Stimulated activated CD8-positive, alpha-beta memory T cell treated with anti-CD3 and anti-CD28 coated beads, Interleukin-15, amount 100 ng/mL, for 48 hours (primary cell): ENCODE data around the gene PTPRCAP.

Experiments used
- DNase-seq, 2 donors: peaks; one replicate each; pipeline ENCODE4 v3.0.0-alpha.2; 2020; ENCODE audit warnings: low read depth in 2 of 2

The PTPRCAP gene

GRCh38 chr11:67396587-67397389 lies 40.7 kb downstream of the PTPRCAP start:
- no peak for DNase-seq

GRCh38 chr11:67396259-67396581 lies 41.3 kb downstream of the PTPRCAP start:
- DNase-seq = no peak

DNA sequence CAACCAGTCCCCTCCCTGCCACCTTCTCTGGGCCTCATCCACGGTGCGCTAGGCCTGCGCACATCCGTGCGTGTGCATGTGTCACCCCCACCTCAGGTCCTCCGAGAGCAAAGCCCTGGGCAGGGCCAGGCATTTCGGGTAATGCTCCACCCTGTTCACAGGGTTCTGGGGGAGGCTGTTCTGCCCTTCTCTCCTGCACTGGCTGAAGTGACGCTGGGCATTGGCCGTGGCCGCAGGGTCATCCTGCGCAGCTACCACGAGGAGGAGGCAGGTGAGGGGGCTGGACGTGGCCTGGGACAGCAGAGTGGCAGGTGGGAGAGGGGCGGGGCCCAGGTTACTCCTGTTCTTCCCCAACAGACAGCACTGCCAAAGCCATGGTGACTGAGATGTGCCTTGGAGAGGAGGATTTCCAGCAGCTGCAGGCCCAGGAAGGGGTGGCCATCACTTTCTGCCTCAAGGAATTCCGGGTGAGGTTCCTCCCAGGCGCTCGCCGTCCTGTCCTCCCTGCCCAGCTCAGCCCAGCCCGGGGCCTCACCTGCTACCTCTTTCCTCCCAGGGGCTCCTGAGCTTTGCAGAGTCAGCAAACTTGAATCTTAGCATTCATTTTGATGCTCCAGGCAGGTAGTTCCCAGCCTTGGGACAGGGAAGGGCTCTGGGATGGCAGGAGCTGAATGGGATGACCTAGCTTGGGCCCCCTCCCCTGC lies 41.8 kb downstream of the PTPRCAP start:
- DNase-seq = no peak

GRCh38 chr11:67393990-67394389 lies 43.5 kb downstream of the PTPRCAP start:
- no peak for DNase-seq

- no peak for DNase-seq
Observed at GRCh38 chr11:67393437-67393836, 44.0 kb downstream of the PTPRCAP start.

- DNase-seq = no peak
Observed at GRCh38 chr11:67392183-67392715, 45.2 kb downstream of the PTPRCAP start.

DNA sequence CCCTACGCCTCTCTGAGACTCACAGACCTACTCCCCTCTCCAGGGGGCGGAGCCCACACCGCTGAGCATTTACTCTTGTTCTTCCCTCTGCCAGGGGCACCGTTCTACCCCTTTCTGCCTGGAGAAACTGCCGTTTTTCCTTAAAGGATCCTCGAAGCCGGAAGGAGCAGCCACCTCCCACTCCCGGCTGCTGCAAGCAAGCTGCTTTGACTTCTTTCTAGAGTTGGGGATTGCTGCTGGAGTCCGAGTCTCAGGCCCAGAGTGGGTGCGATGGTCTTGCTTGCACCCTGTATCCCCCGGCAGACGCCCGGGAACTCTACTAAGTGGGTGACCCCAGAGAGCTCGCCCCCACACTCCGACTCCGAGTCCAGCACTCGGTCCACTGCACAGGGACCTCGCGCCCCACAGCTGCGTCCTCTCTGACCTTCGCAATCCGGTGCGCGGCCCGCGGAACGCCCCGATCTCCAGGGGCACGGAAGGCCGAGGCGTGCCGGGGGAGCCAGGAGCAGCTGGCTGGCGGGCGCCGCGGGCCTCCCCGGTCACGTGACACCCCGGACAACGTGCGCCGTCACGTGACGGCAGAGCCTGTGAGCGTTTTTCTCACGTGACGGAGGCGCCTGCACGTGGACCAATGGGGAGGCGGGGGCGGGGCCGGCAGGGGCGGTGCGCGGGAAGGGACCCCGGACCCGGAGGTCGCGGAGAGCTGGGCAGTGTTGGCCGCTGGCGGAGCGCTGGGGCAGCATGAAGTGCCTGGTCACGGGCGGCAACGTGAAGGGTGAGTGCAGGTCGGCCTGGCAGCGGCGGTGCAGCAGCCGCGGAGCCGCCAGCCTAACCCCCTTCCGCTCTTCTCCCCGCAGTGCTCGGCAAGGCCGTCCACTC lies 45.9 kb downstream of the PTPRCAP start, which contains the start of gene RAD9A:
TSS of gene RAD9A (plus strand) at position 683 of the 879 bp plus-strand sequence. CDS start at position 742, 59 bp downstream.
- peak; percentile 92 to 94 for DNase-seq

DNA sequence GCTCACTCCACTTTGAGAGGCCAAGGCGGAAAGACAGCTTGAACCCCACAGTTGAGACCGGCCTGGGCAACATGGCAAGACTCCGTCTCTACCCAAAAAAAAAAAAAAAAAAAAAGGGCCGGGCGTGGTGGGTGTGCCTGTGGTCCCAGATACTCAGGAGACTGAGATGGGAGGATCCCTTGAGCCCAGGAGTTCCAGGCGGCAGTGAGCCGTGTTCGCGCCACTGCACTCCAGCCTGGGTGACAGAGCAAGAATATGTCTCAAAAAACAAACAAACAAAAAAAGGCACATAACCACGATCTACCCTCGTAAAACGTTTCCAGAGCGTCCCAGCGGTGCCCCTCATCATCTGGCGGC lies 46.6 kb downstream of the PTPRCAP start:
- no peak for DNase-seq

GRCh38 chr11:67389477-67389876 lies 48.0 kb downstream of the PTPRCAP start:
- DNase-seq = no peak

GRCh38 chr11:67387518-67387917 lies 50.0 kb downstream of the PTPRCAP start:
- no peak for DNase-seq

GRCh38 chr11:67387069-67387468 lies 50.4 kb downstream of the PTPRCAP start:
- no peak for DNase-seq
